Measurements from ENCODE around the gene PRND.
"Not testable (repeated sequence)": the region's sequence is repeated elsewhere in the genome, so short reads cannot be mapped to it uniquely, and the experiment has no call there.

The PRND gene

GRCh38 chr20:4721719-4722118 lies at the start of gene PRND:
PRND (plus strand) TSS chr20:4721909; CDS start chr20:4724552, 2,643 bp downstream.
- DNase-seq (ENCODE audit: low read depth in 2 of 2), result no peak

- DNase-seq (ENCODE audit: low read depth in 2 of 2), result no peak
Measured at GRCh38 chr20:4672948-4673347, 48.8 kb upstream of the PRND start.

- DNase-seq (ENCODE audit: low read depth in 2 of 2), result no peak
Measured at GRCh38 chr20:4673371-4674001, 48.2 kb upstream of the PRND start.

GRCh38 chr20:4674672-4675071 lies 47.0 kb upstream of the PRND start:
- no peak for DNase-seq (ENCODE audit: low read depth in 2 of 2)

- DNase-seq (ENCODE audit: low read depth in 2 of 2), result no peak
Measured at GRCh38 chr20:4677846-4678245, 43.9 kb upstream of the PRND start.

GRCh38 chr20:4681401-4681800 lies 40.3 kb upstream of the PRND start:
- DNase-seq (ENCODE audit: low read depth in 2 of 2), result no peak

- DNase-seq (ENCODE audit: low read depth in 2 of 2), result no peak
Measured at GRCh38 chr20:4681991-4682401, 39.7 kb upstream of the PRND start.

GRCh38 chr20:4682682-4683081 lies 39.0 kb upstream of the PRND start:
- no peak for DNase-seq (ENCODE audit: low read depth in 2 of 2)

GRCh38 chr20:4683261-4683660 lies 38.4 kb upstream of the PRND start:
- no peak for DNase-seq (ENCODE audit: low read depth in 2 of 2)

- DNase-seq (ENCODE audit: low read depth in 2 of 2), result no peak
Measured at GRCh38 chr20:4684837-4685413, 36.8 kb upstream of the PRND start.

- DNase-seq (ENCODE audit: low read depth in 2 of 2), result no peak
Measured at GRCh38 chr20:4685923-4686221, 35.8 kb upstream of the PRND start.

- no peak for DNase-seq (ENCODE audit: low read depth in 2 of 2)
Measured at GRCh38 chr20:4688305-4688704, 33.4 kb upstream of the PRND start.

GRCh38 chr20:4689220-4689619 lies 32.5 kb upstream of the PRND start:
- no peak for DNase-seq (ENCODE audit: low read depth in 2 of 2)

- no peak for DNase-seq (ENCODE audit: low read depth in 2 of 2)
Measured at GRCh38 chr20:4691753-4692152, 30.0 kb upstream of the PRND start.

GRCh38 chr20:4694076-4694475 lies 27.6 kb upstream of the PRND start:
- no peak for DNase-seq (ENCODE audit: low read depth in 2 of 2)

- no peak for DNase-seq (ENCODE audit: low read depth in 2 of 2)
Measured at GRCh38 chr20:4697189-4697830, 24.4 kb upstream of the PRND start.

- DNase-seq (ENCODE audit: low read depth in 2 of 2), result no peak
Measured at GRCh38 chr20:4697831-4698221, 23.9 kb upstream of the PRND start.

GRCh38 chr20:4699216-4699615 lies 22.5 kb upstream of the PRND start:
- DNase-seq (ENCODE audit: low read depth in 2 of 2), result no peak

GRCh38 chr20:4699957-4700356 lies 21.8 kb upstream of the PRND start:
- no peak for DNase-seq (ENCODE audit: low read depth in 2 of 2)

GRCh38 chr20:4702562-4703280 lies 19.0 kb upstream of the PRND start:
- no peak for DNase-seq (ENCODE audit: low read depth in 2 of 2)

GRCh38 chr20:4703281-4703676 lies 18.4 kb upstream of the PRND start:
- no peak for DNase-seq (ENCODE audit: low read depth in 2 of 2)

GRCh38 chr20:4706941-4707340 lies 14.8 kb upstream of the PRND start:
- DNase-seq (ENCODE audit: low read depth in 2 of 2), result not testable (repeated sequence)

- no peak for DNase-seq (ENCODE audit: low read depth in 2 of 2)
Measured at GRCh38 chr20:4708036-4708435, 13.7 kb upstream of the PRND start.
